Superior temporal gyrus (tissue), 1 donor: ENCODE data around the gene DTL.
"Not testable (repeated sequence)": the region's sequence is repeated elsewhere in the genome, so short reads cannot be mapped to it uniquely, and the experiment has no call there.

Source experiments
- DNase-seq: peaks from one replicate; pipeline ENCODE4 v3.0.0-alpha.2; 2016; ENCODE audit errors: extremely low spot score

Gene DTL, protein sequence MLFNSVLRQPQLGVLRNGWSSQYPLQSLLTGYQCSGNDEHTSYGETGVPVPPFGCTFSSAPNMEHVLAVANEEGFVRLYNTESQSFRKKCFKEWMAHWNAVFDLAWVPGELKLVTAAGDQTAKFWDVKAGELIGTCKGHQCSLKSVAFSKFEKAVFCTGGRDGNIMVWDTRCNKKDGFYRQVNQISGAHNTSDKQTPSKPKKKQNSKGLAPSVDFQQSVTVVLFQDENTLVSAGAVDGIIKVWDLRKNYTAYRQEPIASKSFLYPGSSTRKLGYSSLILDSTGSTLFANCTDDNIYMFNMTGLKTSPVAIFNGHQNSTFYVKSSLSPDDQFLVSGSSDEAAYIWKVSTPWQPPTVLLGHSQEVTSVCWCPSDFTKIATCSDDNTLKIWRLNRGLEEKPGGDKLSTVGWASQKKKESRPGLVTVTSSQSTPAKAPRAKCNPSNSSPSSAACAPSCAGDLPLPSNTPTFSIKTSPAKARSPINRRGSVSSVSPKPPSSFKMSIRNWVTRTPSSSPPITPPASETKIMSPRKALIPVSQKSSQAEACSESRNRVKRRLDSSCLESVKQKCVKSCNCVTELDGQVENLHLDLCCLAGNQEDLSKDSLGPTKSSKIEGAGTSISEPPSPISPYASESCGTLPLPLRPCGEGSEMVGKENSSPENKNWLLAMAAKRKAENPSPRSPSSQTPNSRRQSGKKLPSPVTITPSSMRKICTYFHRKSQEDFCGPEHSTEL

DNA sequence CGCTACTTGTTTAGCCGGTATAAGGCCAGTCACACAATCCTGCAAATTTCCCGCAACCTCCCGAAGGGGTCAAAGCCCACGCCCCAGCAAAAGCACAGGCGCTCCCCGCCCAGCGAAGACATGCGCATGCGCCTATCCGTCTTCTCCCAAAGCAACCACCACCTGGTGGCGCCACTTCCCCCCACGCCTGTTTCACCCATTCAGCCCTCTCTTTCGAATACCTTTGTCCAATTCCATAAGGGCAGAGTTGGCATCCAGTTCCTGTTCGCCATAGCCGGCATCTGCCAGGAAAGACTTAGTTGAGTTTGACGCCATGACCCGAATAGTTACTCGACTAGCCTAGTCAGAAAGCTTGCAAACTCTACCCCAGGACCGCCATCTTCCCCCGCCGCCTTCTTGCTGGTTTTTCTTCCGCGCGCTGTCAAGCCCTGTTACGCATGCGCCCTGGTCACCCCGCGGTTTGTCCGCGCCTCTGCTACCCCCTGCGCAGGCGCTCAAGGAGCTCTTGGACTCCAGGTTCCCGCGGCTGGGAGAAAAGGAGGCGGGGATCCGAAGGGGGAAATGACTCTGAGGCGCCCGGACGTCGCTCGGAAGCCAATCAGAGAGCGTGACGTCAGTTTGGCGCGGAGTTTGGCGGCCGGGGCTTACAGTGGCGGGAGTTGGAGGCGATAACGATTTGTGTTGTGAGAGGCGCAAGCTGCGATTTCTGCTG lies at the start of gene DTL, which contains the start of gene INTS7:
TSS of gene DTL (plus strand) at position 626 of the 712 bp plus-strand sequence. CDS start 143 bp downstream, outside the sequence.
TSS of gene INTS7 (minus strand) at position 435 of the 712 bp plus-strand sequence. CDS start at position 315, 120 bp downstream.
- peak; percentile 99 for DNase-seq

DNA sequence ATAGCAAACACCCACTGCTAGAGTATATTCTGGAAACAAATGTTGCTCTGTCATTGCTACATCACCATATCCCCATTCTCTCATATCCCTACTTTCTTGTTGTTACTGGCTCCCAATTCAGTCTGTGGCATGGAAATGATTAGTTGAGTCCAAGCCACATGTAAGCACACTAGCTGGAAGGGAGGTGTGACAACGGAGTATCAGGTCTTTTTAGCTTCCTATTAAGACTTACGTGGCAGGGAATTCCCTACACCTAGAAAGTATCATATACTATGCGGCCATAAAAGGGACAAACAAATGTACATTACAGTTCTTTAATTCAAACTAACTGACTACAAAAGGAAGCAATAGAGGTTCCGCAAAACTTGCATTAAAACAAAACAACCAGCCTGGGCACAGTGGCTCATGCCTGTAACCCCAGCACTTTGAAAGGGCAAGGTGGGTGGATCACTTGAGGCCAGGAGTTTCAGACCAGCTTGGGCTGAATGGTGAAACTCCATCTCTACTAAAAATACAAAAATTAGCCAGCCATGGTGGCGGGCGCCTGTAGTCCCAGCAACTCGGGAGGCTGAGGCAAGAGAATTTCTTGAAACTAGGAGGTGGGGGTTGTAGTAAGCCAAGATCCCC lies 48.8 kb upstream of the DTL start:
- no peak for DNase-seq

GRCh38 chr1:211991695-211992094 lies 43.9 kb upstream of the DTL start:
- DNase-seq = no peak

DNA sequence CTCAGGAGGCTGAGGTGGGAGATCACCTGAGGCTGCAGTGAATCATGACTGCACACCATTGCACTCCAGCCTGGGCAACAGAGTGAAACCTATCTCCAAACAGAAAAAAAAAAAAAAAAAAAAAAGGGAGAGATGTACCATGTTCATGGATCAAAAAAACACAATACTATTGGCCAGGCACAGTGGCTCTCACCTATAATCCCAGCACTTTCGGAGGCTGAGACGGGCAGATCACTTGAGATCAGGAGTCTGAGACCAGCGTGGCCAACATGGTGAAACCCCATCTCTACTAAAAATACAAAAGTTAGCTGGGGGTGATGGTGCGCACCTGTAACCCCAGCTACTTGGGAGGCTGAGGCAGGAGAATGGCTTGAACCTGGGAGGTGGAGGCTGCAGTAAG lies 38.1 kb upstream of the DTL start:
- DNase-seq = not testable (repeated sequence)

DNA sequence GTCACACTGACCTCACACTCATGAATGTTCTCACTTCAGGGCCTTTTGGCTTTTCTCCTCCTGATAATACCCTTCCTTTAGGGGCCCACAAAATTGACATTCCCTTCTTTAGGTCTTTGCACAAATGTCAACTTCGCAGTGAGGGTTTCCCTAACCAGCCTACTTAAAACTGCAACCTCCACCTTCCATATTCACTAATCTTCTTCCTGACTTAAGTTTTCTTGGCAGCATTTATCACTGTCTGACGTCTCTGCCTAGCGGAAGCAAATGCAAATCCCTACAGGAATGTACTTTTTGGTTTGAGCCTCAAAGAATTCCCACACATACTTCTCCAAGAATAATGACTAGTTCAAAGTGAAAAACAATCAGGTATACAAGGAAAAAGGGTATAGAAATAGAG lies 33.0 kb upstream of the DTL start:
- no peak for DNase-seq

DNA sequence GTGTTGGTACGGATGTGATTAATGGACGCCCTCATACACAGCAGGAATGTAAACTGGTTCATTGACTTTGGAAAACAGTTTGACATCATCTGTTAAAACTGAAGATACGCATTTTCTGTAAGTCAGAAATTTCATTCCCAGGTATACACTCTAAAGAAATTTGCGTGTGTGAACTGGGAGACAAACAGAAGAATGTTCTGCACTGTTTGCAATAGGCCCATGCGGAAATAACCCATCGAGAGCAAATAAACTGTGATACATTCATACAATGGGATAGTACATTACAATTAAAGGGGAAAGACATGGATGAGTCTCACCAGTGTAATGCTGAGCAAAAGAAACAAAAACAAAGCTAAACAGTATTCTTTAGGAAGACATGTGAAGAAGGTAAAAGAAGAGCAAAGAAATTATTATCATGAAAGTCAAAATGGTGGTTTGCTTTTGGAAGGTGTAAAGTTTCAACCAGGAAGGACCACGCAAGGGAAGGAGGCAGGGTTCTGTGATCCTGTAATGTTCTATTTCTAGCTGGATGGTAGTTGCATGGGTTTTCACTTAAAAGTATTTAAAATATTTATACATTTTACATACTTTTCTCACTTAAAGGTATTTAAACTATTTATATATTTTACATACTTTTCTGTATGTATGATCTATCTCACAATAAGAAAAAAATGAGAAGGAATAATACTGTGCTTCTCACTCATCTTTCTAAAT lies 30.5 kb upstream of the DTL start:
- DNase-seq = no peak

GRCh38 chr1:212007178-212007577 lies 28.4 kb upstream of the DTL start:
- DNase-seq = no peak

DNA sequence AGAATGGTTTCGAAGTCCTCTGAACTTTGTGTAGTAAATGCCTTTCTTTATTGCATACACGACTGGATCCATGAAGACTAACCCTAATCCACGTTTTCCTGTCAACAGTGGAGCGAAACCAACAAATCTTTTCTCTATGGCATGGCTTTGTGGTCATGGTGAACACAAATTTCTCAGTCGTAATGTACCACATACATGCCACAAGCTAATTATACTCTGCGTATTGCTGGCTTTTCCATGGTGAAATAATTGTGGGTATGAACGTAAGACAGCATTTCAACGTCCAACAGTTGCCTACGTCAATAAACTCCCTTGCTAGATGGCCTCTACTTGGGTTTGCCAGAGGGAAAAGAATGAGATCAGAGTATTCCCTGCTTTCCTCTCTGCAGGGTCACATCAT lies 27.7 kb upstream of the DTL start:
- no peak for DNase-seq

DNA sequence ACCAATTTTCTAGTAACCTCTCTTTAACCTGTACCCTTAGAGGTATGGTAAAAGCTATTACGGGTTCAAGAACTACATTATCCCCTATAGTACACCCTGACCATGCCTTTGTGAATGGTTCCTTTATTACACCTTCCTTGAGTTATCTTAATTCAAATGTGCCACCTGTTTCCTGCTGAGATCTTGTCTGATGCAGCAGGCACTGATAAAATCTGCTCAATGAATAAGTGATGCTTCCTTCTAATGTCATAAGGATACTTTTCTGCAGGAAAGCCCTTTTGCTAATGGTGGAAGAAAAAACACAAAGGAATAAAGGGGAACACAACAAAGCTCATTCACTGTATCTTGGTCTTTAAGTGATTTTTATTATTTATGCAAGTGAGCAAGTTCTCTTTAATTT lies 26.0 kb upstream of the DTL start:
- DNase-seq = no peak

DNA sequence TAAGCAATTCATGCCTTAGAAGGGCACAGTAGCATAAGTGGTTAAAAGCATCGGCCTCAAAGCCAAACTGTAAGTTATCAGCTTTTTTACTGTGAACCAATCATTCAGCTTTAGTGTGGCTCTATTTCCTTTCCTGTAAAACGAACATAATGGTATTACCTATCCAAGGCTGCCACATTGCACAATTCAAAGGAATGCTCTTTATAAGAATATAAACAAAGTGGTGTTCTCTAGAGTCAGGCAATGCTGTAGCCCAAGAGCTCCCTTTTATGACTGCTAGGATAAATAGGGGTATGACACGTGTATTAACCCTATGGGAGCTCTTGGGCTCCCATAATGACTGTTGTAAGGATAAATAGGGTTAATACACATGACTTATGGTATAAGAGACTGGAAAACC lies 25.5 kb upstream of the DTL start:
- peak; percentile 45 for DNase-seq

DNA sequence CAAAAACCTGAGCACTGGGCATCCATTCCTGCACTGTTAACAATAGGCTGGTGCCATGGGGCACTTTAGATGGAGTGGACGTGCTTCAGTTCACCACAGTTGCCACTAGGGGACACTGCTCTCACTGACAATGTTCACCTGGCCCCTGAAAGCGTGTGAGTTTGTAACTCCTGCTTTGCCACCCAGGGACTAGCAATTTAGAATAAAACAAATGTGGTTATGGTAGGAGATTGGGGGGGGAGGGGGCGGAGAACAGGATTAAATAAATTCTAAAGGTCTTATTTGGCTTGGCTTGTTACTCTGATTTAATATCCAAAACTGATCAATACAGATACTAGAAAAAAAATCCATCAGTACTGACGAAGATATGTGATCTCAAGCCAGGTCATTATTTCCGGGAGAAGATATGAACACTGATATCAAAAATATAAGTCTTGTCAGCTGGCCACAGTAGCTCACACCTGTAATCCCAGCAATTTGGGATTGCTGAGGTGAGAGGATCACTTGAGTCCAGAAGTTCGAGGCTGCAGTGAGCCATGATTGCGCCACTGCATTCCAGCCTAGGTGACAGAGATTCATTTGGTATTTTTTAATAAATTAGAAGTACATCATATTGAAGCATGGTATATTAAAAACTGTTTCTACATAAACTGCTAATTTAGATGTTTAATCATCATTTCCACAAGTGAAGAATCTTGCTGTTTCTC lies 23.4 kb upstream of the DTL start:
- DNase-seq = peak; percentile 79

- no peak for DNase-seq
Observed at GRCh38 chr1:212013672-212014071, 21.9 kb upstream of the DTL start.

GRCh38 chr1:212020975-212021374 lies 14.6 kb upstream of the DTL start:
- DNase-seq = no peak

DNA sequence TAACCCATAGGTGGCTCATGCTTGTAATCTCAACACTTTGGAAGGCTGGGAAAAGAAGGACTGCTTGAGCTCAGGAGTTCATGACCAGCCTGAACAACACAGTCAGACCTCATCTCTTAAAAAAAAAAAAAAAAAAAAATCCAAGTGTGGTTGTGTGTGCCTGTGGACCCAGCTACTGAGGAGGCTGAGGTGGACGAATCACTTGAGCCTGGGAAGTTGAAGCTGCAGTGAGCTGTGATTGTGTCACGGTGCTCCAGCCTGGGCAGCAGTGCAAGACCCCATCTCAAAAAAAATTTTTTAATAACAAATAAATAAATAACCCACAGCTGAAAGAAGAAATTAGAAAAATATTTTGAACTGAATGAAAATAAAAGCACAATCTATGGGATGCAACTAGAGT lies 14.0 kb upstream of the DTL start:
- no peak for DNase-seq

DNA sequence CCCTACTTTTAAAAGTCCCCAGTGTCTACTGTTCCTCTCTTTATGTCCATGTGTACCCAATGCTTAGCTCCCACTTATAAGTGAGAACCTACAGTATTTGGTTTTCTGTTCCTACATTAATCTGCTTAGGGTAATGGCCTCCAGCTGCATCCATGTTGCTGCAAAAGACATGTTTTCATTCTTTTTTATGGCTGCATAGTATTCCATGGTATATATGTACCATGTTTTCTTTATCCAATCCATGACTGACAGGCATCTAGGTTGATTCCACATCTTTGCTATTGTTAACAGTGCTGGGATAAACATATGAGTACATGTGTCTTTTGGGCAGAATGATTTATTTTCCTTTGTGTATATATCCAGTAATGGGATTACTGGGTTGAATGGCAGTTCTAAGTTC lies 12.6 kb upstream of the DTL start:
- DNase-seq = not testable (repeated sequence)

GRCh38 chr1:212024469-212025149 lies 10.9 kb upstream of the DTL start:
- no peak for DNase-seq

DNA sequence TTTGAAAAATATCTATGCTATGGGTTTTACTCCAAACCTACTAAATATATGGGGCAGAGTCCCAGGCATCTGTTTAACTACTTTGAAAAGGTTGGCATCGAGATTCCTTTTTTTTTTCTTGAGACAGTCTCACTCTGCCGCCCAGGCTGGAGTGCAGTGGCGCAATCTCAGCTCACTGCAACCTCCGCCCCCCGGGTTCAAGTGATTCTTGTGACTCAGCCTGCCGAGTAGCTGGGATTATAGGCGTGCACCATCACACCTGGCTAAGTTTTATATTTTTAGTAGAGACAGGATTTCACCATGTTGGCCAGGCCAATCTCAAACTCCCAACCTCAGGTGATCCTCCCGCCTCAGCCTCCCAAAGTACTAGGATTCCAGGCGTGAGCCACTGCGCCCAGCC lies 7.8 kb upstream of the DTL start:
- not testable (repeated sequence) for DNase-seq

- no peak for DNase-seq
Observed at GRCh38 chr1:212030936-212031528, 4.5 kb upstream of the DTL start.

GRCh38 chr1:212034516-212035122 lies 929 bp upstream of the DTL start:
- no peak for DNase-seq
